K562 (cell line): ENCODE data around the gene KIF17. TPM values are rescaled to one million over a fixed set of nuclear protein-coding genes. Genes with fewer than 3 reads are reported as not detected.

Experiments used
- CBX3 ChIP-seq, 2 experiments: IDR thresholded peaks; 1 replicate in 1 of 2; 2 replicates in 1 of 2; pipeline ENCODE4 v1.6.1; 2012; ENCODE audit warnings: inconsistent platforms in 2 of 2, low read length in 2 of 2, borderline replicate concordance in 1 of 2, control low read depth in 1 of 2
- CC2D1A ChIP-seq: fragments of 450-650 bp; IDR thresholded peaks from 2 replicates; pipeline ENCODE4 v1.6.1; 2017; ENCODE audit warnings: mild to moderate bottlenecking
- CREM ChIP-seq: IDR thresholded peaks from 2 replicates; pipeline ENCODE4 v1.6.1; 2014; ENCODE audit warnings: antibody characterized with exemption, low read depth
- EP400 ChIP-seq: fragments of 450-650 bp; IDR thresholded peaks from 2 replicates; pipeline ENCODE4 v1.6.1; 2017; ENCODE audit warnings: antibody characterized with exemption, mild to moderate bottlenecking, moderate library complexity
- HCFC1 ChIP-seq: IDR thresholded peaks from 2 replicates; pipeline ENCODE4 v1.6.1; 2012; ENCODE audit warnings: low read depth, low read length, improper control_type of control experiment
- HDAC1 ChIP-seq, 2 experiments: fragments of 450-650 bp; IDR thresholded peaks; 2 replicates each; pipeline ENCODE4 v1.6.1; 2016 to 2017; ENCODE audit warnings: inconsistent platforms in 1 of 2, mild to moderate bottlenecking in 1 of 2, moderate library complexity in 1 of 2
- HDAC2 ChIP-seq: fragments of 450-650 bp; IDR thresholded peaks from 2 replicates; pipeline ENCODE4 v1.6.1; 2016; ENCODE audit warnings: mild to moderate bottlenecking
- HMGN3 ChIP-seq: IDR thresholded peaks from 2 replicates; pipeline ENCODE4 v1.6.1; 2011; ENCODE audit warnings: borderline replicate concordance, low read depth, mild to moderate bottlenecking, mixed read lengths, low read length; ENCODE audit not compliant: insufficient read length; ENCODE audit errors: extremely low read depth
- KDM4B ChIP-seq, 2 experiments: fragments of 450-650 bp in 1 of 2; sonication (generic) in 1 of 2; IDR thresholded peaks; 2 replicates each; pipeline ENCODE4 v1.6.1; 2016 to 2017; ENCODE audit warnings: borderline replicate concordance in 2 of 2, antibody characterized with exemption in 1 of 2, low read depth in 1 of 2, mild to moderate bottlenecking in 1 of 2
- KLF16 ChIP-seq: IDR thresholded peaks from 2 replicates; pipeline ENCODE4 v1.6.1; 2016; ENCODE audit warnings: antibody characterized with exemption
- MTA3 ChIP-seq: fragments of 450-650 bp; formaldehyde crosslinking; IDR thresholded peaks from 2 replicates; pipeline ENCODE4 v1.6.1; 2017; ENCODE audit warnings: mild to moderate bottlenecking, borderline replicate concordance
- NR4A1 ChIP-seq, 2 experiments: fragments of 250-450 bp in 1 of 2; fragments of 450-650 bp in 1 of 2; sonication (Bioruptor Pico) in 1 of 2; IDR thresholded peaks; 2 replicates each; pipeline versions ENCODE4 v1.4.0 to v1.6.1; 2016 to 2020; ENCODE audit warnings: mild to moderate bottlenecking in 2 of 2, missing compliant biosample characterization in 1 of 2, missing genetic modification characterization in 1 of 2, moderate library complexity in 1 of 2
- POLR2H ChIP-seq: IDR thresholded peaks from 2 replicates; pipeline ENCODE4 v1.6.1; 2016; ENCODE audit warnings: missing genetic modification characterization, low read depth, mild to moderate bottlenecking, control low read depth, missing compliant biosample characterization, moderate library complexity
- SIN3A ChIP-seq, 2 experiments: fragments of 150-350 bp in 1 of 2; IDR thresholded peaks; 2 replicates each; pipeline ENCODE4 v1.6.1; 2011 to 2016; ENCODE audit warnings: borderline replicate concordance in 2 of 2, low read depth in 2 of 2, low read length in 2 of 2, mild to moderate bottlenecking in 2 of 2, moderate library complexity in 2 of 2; ENCODE audit not compliant: control insufficient read depth in 1 of 2
- STAT5B ChIP-seq: fragments of 250-450 bp; sonication (Bioruptor Pico); IDR thresholded peaks from 2 replicates; pipeline ENCODE4 v1.8.0; 2021; ENCODE audit warnings: mild to moderate bottlenecking, inconsistent platforms
- ZNF121 ChIP-seq: sonication (generic); formaldehyde crosslinking; conservative IDR thresholded peaks from 2 replicates; pipeline ENCODE4 v1.8.0; 2022; ENCODE audit warnings: missing genetic modification reagents
- ZNF311 ChIP-seq: fragments of 250-450 bp; sonication (Bioruptor Pico); IDR thresholded peaks from 2 replicates; pipeline ENCODE4 v1.4.0; 2020; ENCODE audit warnings: mild to moderate bottlenecking, moderate library complexity
- ZNF384 ChIP-seq: IDR thresholded peaks from 2 replicates; pipeline ENCODE4 v1.6.1; 2012; ENCODE audit warnings: low read depth, low read length, improper control_type of control experiment
- ZNF431 ChIP-seq: sonication (generic); formaldehyde crosslinking; IDR thresholded peaks from 2 replicates; pipeline ENCODE4 v1.8.0; 2022; ENCODE audit warnings: mild to moderate bottlenecking, missing genetic modification reagents
- polyA plus RNA-seq, 8 experiments: library from polyadenylated mRNA; depleted of rRNA in 4 of 8; stranded (reverse) in 5 of 8; unstranded in 3 of 8; fragments of >200 nt; fragmentation: Nextera tagmentation in 2 of 8; fragmentation: Illumina TruSeq in 1 of 8; extraction: Ambion mirVana in 2 of 8; extraction: Trizol in 1 of 8; gene quantifications; 2 replicates each; pipeline versions ENCODE4 v1.2.1 to v1.2.3, GENCODE V29; 2011 to 2014; ENCODE audit warnings: inconsistent platforms in 1 of 8, missing spikeins in 1 of 8
- total RNA-seq, 7 experiments: library from RNA; depleted of rRNA in 6 of 7; stranded (reverse); fragments of >200 nt in 6 of 7; fragmentation: Illumina TruSeq in 2 of 7; extraction: Trizol in 2 of 7; gene quantifications; 2 replicates each; pipeline versions ENCODE4 v1.2.1 to v1.2.3, GENCODE V29; 2011 to 2021; ENCODE audit warnings: low replicate concordance in 1 of 7
- TF ChIP-seq, protein P1 (sequence below): fragments of 450-650 bp; IDR thresholded peaks from 2 replicates; pipeline ENCODE4 v1.6.1; 2016; ENCODE audit warnings: low read depth

The KIF17 gene
- total and polyA plus RNA-seq, 9 of the 15 experiments (the other 6 are each of a cell fraction or from before 2014, with no cell fraction given), result 0.04 to 0.47 (median 0.18) TPM; not detected in 5

DNA sequence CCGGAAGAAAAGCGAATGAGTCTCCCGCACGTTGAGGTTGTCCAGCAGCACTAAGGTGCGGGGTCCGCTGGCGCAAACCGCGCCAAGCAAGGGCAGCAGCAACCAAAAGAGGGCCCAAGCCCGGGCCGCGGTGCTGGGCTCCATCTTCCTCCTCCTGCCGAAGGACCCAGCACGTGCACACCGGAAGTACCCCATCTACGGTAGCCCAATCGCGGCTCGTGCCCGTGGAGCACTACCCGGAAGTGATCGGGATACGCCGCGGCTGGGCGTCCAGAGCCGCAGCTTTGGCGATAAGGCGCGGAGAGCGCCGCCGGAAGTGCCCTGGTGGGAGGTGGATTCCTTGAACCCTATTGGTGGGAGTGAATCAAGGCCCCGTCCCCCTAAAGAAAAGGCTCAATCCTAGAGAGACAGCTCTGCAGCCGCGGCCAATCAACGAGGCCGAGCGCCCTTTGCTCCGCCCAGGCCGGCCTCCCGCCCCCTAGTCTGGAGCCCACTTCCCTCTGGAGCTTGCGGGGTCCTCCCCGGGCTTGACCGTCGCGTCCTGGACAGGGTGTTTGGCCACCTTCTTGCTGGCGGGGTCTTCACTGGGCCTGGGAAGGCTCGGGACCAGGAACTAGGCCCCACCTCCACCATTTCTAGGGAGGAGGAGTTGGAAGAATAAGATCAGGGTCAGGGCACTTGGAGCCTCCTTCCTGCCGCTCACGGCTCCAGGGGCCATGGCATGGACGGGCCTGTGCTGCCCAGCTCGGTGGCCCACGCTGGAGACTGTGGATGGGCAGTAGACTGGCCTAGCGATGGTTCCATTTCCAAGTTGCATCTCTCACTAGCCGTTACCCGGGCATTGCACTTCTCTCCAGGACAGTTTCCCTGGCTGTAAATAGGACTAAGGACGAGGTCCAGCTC is 56.3 kb downstream of the KIF17 start, which contains the start of gene DDOST (continued):
- TF ChIP-seq, protein P1, sequence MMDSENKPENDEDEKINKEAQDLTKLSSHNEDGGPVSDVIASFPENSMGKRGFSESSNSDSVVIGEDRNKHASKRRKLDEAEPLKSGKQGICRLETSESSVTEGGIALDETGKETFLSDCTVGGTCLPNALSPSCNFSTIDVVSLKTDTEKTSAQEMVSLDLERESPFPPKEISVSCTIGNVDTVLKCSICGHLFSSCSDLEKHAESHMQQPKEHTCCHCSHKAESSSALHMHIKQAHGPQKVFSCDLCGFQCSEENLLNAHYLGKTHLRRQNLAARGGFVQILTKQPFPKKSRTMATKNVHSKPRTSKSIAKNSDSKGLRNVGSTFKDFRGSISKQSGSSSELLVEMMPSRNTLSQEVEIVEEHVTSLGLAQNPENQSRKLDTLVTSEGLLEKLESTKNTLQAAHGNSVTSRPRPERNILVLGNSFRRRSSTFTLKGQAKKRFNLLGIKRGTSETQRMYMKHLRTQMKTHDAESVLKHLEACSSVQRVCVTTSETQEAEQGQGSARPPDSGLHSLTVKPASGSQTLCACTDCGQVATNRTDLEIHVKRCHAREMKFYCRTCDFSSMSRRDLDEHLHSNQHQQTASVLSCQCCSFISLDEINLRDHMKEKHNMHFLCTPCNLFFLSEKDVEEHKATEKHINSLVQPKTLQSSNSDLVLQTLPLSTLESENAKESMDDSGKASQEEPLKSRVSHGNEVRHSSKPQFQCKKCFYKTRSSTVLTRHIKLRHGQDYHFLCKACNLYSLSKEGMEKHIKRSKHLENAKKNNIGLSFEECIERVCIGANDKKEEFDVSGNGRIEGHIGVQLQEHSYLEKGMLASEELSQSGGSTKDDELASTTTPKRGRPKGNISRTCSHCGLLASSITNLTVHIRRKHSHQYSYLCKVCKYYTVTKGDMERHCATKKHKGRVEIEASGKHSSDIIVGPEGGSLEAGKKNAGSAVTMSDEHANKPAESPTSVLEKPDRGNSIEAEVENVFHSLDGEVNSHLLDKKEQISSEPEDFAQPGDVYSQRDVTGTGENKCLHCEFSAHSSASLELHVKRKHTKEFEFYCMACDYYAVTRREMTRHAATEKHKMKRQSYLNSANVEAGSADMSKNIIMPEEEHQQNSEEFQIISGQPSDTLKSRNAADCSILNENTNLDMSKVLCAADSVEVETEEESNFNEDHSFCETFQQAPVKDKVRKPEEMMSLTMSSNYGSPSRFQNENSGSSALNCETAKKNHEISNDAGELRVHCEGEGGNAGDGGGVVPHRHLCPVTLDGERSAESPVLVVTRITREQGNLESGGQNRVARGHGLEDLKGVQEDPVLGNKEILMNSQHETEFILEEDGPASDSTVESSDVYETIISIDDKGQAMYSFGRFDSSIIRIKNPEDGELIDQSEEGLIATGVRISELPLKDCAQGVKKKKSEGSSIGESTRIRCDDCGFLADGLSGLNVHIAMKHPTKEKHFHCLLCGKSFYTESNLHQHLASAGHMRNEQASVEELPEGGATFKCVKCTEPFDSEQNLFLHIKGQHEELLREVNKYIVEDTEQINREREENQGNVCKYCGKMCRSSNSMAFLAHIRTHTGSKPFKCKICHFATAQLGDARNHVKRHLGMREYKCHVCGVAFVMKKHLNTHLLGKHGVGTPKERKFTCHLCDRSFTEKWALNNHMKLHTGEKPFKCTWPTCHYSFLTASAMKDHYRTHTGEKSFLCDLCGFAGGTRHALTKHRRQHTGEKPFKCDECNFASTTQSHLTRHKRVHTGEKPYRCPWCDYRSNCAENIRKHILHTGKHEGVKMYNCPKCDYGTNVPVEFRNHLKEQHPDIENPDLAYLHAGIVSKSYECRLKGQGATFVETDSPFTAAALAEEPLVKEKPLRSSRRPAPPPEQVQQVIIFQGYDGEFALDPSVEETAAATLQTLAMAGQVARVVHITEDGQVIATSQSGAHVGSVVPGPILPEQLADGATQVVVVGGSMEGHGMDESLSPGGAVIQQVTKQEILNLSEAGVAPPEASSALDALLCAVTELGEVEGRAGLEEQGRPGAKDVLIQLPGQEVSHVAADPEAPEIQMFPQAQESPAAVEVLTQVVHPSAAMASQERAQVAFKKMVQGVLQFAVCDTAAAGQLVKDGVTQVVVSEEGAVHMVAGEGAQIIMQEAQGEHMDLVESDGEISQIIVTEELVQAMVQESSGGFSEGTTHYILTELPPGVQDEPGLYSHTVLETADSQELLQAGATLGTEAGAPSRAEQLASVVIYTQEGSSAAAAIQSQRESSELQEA, result peak; percentile 88
- TF ChIP-seq HDAC1 (IDR thresholded peaks at IDR 0.05), result peak in 1 of 2 experiments; percentile 89; a peak in 2 of 4 replicates
- TF ChIP-seq EP400, result peak; percentile 97
- 0 out of 2 replicates have a peak, but pooled peaks have one; percentile 49 for TF ChIP-seq ZNF431 (CRISPR knock-in tag)
- TF ChIP-seq KLF16, result no peak
- 0 out of 2 replicates have a peak, but pooled peaks have one; percentile 14 for TF ChIP-seq NR4A1 (CRISPR knock-in tag; IDR thresholded peaks at IDR 0.05)
- TF ChIP-seq NR4A1 (tag; IDR thresholded peaks at IDR 0.05), result no peak
- TF ChIP-seq HMGN3, result peak; percentile 80
- no peak for TF ChIP-seq ZNF121 (CRISPR knock-in tag)
- peak in 1 of 2 experiments; percentile 73; a peak in 2 of 3 replicates for TF ChIP-seq CBX3 (IDR thresholded peaks at IDR 0.05; ENCODE audit: borderline replicate concordance in 1 of 2, low read length in 2 of 2)
- TF ChIP-seq SIN3A (IDR thresholded peaks at IDR 0.05; ENCODE audit: borderline replicate concordance in 2 of 2, control insufficient read depth in 1 of 2, low read depth in 2 of 2, low read length in 2 of 2), result peak; percentile 89 to 91; a peak in 3 of 4 replicates
- peak; percentile 81 for TF ChIP-seq HCFC1
- peak in 1 of 2 experiments; percentile 95; a peak in 2 of 4 replicates for TF ChIP-seq KDM4B (IDR thresholded peaks at IDR 0.05; ENCODE audit: borderline replicate concordance in 2 of 2, low read depth in 1 of 2)
- no peak for TF ChIP-seq POLR2H (tag)
- peak; percentile 59; the same call in 1 of the 2 replicates for TF ChIP-seq CC2D1A
- peak; percentile 93; the same call in 1 of the 2 replicates for TF ChIP-seq MTA3
- peak; percentile 48 for TF ChIP-seq ZNF384
- no peak for TF ChIP-seq ZNF311
- no peak for TF ChIP-seq STAT5B (CRISPR knock-in tag)
- peak; percentile 82 for TF ChIP-seq CREM
- 0 out of 2 replicates have a peak, but pooled peaks have one; percentile 39 for TF ChIP-seq HDAC2
